ENCODE measurements around the gene HARS1. TPM values are rescaled to one million over a fixed set of nuclear protein-coding genes. Genes with fewer than 3 reads are reported as not detected.
A peak's percentile ranks its signal among the peaks of the same experiment; 100 is the strongest.

HARS1 gene
- total and polyA plus RNA-seq, 2 of the 13 experiments (the other 11 are each of a cell fraction or from before 2014, with no cell fraction given), result 36.9 to 66.2 TPM

DNA sequence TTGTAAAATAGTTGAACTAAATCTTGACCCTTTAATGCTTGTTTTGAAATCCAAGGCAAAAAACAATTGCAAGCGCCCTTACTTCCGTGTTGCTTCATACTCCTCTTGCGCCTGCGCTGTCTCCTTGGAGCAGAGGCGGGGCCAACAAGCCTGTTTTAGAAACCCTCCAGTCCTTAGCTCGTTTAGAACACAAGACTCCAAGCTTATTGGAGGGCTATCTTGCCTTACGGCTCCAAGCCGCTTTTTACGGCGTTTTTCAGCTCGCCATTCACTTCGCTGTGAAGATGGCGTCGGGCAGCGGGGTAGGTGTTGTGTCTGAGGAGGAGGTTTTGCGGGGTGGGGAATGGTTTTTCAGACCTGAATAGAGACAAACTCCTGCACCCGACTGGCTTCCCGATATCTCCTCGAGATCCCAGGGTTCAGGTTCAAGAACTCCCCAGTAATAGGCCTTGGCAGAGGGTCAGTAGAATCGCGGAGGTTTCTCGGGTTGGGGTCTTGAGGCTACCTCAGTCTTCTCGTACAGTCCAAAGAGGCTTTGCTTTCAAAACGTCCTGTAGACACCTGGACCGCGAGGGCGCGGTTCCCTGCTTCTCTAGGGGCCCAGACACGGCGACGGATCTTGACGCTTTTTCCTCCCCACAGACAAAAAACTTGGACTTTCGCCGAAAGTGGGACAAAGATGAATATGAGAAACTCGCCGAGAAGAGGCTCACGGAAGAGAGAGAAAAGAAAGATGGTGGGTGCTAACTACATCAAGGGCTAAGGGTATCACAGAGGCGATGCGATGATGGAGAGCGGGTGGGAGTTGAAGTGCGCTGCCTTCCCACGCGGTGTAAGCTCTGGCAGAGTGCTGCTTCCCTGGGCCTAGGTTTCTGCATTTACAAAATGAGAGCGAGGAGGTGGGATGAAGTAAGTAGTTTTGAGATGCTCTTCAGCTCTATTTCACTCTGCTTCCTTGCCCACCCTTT lies 9.3 kb upstream of the HARS1 start, which contains the start of gene ZMAT2 (continued):
- TF ChIP-seq, protein P1, sequence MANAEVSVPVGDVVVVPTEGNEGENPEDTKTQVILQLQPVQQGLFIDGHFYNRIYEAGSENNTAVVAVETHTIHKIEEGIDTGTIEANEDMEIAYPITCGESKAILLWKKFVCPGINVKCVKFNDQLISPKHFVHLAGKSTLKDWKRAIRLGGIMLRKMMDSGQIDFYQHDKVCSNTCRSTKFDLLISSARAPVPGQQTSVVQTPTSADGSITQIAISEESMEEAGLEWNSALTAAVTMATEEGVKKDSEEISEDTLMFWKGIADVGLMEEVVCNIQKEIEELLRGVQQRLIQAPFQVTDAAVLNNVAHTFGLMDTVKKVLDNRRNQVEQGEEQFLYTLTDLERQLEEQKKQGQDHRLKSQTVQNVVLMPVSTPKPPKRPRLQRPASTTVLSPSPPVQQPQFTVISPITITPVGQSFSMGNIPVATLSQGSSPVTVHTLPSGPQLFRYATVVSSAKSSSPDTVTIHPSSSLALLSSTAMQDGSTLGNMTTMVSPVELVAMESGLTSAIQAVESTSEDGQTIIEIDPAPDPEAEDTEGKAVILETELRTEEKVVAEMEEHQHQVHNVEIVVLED (CRISPR knock-in tag; IDR thresholded peaks at IDR 0.05; ENCODE audit: borderline replicate concordance), result peak; percentile 62
- TF ChIP-seq ZNF616 (CRISPR knock-in tag; IDR thresholded peaks at IDR 0.05; ENCODE audit: low read depth) (no peak), ARNT (IDR thresholded peaks at IDR 0.05) (no peak), ZNF550 (CRISPR knock-in tag; IDR thresholded peaks at IDR 0.05; ENCODE audit: borderline replicate concordance) (0 out of 2 replicates have a peak, but pooled peaks have one; percentile 2), MTF1 (CRISPR knock-in tag; IDR thresholded peaks at IDR 0.05) (no peak), EED (CRISPR knock-in tag; IDR thresholded peaks at IDR 0.05) (peak; percentile 19; the same call in 1 of the 2 replicates), CHCHD3 (CRISPR knock-in tag; IDR thresholded peaks at IDR 0.05) (no peak), KMT2A (CRISPR knock-in tag; IDR thresholded peaks at IDR 0.05) (peak; percentile 89), RXRB (CRISPR knock-in tag; IDR thresholded peaks at IDR 0.05; ENCODE audit: borderline replicate concordance) (peak; percentile 58), THAP11 (CRISPR knock-in tag; IDR thresholded peaks at IDR 0.05) (peak; percentile 95)
- TF ChIP-seq, protein P2, sequence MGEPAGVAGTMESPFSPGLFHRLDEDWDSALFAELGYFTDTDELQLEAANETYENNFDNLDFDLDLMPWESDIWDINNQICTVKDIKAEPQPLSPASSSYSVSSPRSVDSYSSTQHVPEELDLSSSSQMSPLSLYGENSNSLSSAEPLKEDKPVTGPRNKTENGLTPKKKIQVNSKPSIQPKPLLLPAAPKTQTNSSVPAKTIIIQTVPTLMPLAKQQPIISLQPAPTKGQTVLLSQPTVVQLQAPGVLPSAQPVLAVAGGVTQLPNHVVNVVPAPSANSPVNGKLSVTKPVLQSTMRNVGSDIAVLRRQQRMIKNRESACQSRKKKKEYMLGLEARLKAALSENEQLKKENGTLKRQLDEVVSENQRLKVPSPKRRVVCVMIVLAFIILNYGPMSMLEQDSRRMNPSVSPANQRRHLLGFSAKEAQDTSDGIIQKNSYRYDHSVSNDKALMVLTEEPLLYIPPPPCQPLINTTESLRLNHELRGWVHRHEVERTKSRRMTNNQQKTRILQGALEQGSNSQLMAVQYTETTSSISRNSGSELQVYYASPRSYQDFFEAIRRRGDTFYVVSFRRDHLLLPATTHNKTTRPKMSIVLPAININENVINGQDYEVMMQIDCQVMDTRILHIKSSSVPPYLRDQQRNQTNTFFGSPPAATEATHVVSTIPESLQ (CRISPR knock-in tag; conservative IDR thresholded peaks at IDR 0.05), result no peak
- TF ChIP-seq, protein P3, sequence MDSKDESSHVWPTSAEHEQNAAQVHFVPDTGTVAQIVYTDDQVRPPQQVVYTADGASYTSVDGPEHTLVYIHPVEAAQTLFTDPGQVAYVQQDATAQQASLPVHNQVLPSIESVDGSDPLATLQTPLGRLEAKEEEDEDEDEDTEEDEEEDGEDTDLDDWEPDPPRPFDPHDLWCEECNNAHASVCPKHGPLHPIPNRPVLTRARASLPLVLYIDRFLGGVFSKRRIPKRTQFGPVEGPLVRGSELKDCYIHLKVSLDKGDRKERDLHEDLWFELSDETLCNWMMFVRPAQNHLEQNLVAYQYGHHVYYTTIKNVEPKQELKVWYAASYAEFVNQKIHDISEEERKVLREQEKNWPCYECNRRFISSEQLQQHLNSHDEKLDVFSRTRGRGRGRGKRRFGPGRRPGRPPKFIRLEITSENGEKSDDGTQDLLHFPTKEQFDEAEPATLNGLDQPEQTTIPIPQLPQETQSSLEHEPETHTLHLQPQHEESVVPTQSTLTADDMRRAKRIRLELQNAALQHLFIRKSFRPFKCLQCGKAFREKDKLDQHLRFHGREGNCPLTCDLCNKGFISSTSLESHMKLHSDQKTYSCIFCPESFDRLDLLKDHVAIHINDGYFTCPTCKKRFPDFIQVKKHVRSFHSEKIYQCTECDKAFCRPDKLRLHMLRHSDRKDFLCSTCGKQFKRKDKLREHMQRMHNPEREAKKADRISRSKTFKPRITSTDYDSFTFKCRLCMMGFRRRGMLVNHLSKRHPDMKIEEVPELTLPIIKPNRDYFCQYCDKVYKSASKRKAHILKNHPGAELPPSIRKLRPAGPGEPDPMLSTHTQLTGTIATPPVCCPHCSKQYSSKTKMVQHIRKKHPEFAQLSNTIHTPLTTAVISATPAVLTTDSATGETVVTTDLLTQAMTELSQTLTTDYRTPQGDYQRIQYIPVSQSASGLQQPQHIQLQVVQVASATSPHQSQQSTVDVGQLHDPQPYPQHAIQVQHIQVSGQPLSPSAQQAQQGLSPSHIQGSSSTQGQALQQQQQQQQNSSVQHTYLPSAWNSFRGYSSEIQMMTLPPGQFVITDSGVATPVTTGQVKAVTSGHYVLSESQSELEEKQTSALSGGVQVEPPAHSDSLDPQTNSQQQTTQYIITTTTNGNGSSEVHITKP (CRISPR knock-in tag; IDR thresholded peaks at IDR 0.05; ENCODE audit: low read depth), result peak; percentile 71
- TF ChIP-seq, protein P4, sequence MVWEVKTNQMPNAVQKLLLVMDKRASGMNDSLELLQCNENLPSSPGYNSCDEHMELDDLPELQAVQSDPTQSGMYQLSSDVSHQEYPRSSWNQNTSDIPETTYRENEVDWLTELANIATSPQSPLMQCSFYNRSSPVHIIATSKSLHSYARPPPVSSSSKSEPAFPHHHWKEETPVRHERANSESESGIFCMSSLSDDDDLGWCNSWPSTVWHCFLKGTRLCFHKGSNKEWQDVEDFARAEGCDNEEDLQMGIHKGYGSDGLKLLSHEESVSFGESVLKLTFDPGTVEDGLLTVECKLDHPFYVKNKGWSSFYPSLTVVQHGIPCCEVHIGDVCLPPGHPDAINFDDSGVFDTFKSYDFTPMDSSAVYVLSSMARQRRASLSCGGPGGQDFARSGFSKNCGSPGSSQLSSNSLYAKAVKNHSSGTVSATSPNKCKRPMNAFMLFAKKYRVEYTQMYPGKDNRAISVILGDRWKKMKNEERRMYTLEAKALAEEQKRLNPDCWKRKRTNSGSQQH (CRISPR knock-in tag; IDR thresholded peaks at IDR 0.05; ENCODE audit: low read depth), result peak; percentile 66
- TF ChIP-seq, protein P5, sequence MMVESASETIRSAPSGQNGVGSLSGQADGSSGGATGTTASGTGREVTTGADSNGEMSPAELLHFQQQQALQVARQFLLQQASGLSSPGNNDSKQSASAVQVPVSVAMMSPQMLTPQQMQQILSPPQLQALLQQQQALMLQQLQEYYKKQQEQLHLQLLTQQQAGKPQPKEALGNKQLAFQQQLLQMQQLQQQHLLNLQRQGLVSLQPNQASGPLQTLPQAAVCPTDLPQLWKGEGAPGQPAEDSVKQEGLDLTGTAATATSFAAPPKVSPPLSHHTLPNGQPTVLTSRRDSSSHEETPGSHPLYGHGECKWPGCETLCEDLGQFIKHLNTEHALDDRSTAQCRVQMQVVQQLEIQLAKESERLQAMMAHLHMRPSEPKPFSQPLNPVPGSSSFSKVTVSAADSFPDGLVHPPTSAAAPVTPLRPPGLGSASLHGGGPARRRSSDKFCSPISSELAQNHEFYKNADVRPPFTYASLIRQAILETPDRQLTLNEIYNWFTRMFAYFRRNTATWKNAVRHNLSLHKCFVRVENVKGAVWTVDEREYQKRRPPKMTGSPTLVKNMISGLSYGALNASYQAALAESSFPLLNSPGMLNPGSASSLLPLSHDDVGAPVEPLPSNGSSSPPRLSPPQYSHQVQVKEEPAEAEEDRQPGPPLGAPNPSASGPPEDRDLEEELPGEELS (CRISPR knock-in tag; IDR thresholded peaks at IDR 0.05), result peak; percentile 45; the same call in 1 of the 2 replicates
- TF ChIP-seq, protein P6, sequence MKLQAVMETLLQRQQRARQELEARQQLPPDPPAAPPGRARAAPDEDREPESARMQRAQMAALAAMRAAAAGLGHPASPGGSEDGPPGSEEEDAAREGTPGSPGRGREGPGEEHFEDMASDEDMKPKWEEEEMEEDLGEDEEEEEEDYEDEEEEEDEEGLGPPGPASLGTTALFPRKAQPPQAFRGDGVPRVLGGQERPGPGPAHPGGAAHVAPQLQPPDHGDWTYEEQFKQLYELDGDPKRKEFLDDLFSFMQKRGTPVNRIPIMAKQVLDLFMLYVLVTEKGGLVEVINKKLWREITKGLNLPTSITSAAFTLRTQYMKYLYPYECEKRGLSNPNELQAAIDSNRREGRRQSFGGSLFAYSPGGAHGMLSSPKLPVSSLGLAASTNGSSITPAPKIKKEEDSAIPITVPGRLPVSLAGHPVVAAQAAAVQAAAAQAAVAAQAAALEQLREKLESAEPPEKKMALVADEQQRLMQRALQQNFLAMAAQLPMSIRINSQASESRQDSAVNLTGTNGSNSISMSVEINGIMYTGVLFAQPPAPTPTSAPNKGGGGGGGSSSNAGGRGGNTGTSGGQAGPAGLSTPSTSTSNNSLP (IDR thresholded peaks at IDR 0.05; ENCODE audit: low read depth, low read length), result no peak
